IMR-90 (cell line): ENCODE data around the gene DAG1. TPM values are rescaled to one million over a fixed set of nuclear protein-coding genes. Genes with fewer than 3 reads are reported as not detected.
A peak's percentile ranks its signal among the peaks of the same experiment; 100 is the strongest.

ENCODE experiments used
- ATAC-seq: fragments of 200-7000 bp; cut with Tn5 transposase; 2 replicates; pipeline ENCODE4 v1.9.1; 2020; ENCODE audit warnings: low read depth, mild to moderate bottlenecking, moderate library complexity
- BruUV-seq: library from RNA; stranded (reverse); fragments of 400-500 nt; replicated peaks from 2 replicates; lab custom pipeline; 2021; lab: Mats Ljungman, UMichigan
- CTCF ChIA-PET: fragments of 300-600 bp; formaldehyde crosslinking; extraction: SDS; loops from one replicate; lab custom pipeline; 2021; ENCODE audit warnings: antibody characterized with exemption; lab: Yijun Ruan, JAX
- POLR2A ChIA-PET: fragments of 300-600 bp; sonication (Branson Sonifier 250); formaldehyde crosslinking; loops from one replicate; lab custom pipeline; 2022; ENCODE audit warnings: antibody characterized with exemption; ENCODE audit not compliant: unreplicated experiment; lab: Charles Lee
- DNase-seq: peaks from one replicate; pipeline ENCODE4 v3.0.0; 2013
- H2AFZ ChIP-seq: replicated peaks from 2 replicates; pipeline ENCODE3; 2013; ENCODE audit warnings: low read length, mild to moderate bottlenecking; ENCODE audit not compliant: poor library complexity
- H2AK5ac ChIP-seq: 2 replicates; pipeline ENCODE4 v1.6.1; 2013; ENCODE audit warnings: low read depth, low read length, inconsistent platforms
- H2AK9ac ChIP-seq: replicated peaks from 2 replicates; pipeline ENCODE3; 2013; ENCODE audit warnings: mild to moderate bottlenecking, low read depth, low read length, moderate library complexity; ENCODE audit not compliant: poor library complexity
- H2BK120ac ChIP-seq: 2 replicates; pipeline ENCODE4 v1.6.1; 2013; ENCODE audit warnings: low read depth, low read length, inconsistent platforms
- H2BK15ac ChIP-seq: 3 replicates; pipeline ENCODE4 v1.6.1; 2013; ENCODE audit warnings: low read depth, low read length, inconsistent platforms
- H2BK20ac ChIP-seq: 2 replicates; pipeline ENCODE4 v1.6.1; 2013; ENCODE audit warnings: low read depth, mild to moderate bottlenecking, inconsistent platforms, low read length, moderate library complexity
- H2BK5ac ChIP-seq: 2 replicates; pipeline ENCODE4 v1.6.1; 2013; ENCODE audit warnings: mild to moderate bottlenecking, low read depth, low read length, inconsistent platforms; ENCODE audit not compliant: poor library complexity, severe bottlenecking
- H3K14ac ChIP-seq: replicated peaks from 2 replicates; pipeline ENCODE4 v1.6.1; 2013; ENCODE audit warnings: low read depth, low read length, inconsistent platforms
- H3K18ac ChIP-seq: 2 replicates; pipeline ENCODE4 v1.6.1; 2013; ENCODE audit warnings: low read depth, low read length, control low read depth
- H3K23ac ChIP-seq: 2 replicates; pipeline ENCODE4 v1.6.1; 2013; ENCODE audit warnings: low read depth, low read length, inconsistent platforms
- H3K27ac ChIP-seq: 2 replicates; pipeline ENCODE4 v1.5.1; 2013; ENCODE audit warnings: mild to moderate bottlenecking, control low read depth, low read length; ENCODE audit not compliant: insufficient read depth
- H3K27me3 ChIP-seq: 2 replicates; pipeline ENCODE4 v1.6.1; 2013; ENCODE audit warnings: low read length; ENCODE audit not compliant: control insufficient read depth, insufficient read depth
- H3K36me3 ChIP-seq: 2 replicates; pipeline ENCODE4 v1.6.1; 2013; ENCODE audit warnings: low read length, mixed read lengths; ENCODE audit not compliant: control insufficient read depth, insufficient read depth
- H3K4ac ChIP-seq: 2 replicates; pipeline ENCODE4 v1.6.1; 2013; ENCODE audit warnings: low read depth, low read length, inconsistent platforms
- H3K4me1 ChIP-seq: 2 replicates; pipeline ENCODE4 v1.6.1; 2013; ENCODE audit warnings: low read length, mixed read lengths; ENCODE audit not compliant: control insufficient read depth, insufficient read depth
- H3K4me2 ChIP-seq: 2 replicates; pipeline ENCODE4 v1.6.1; 2013; ENCODE audit warnings: low read depth, mild to moderate bottlenecking, control low read depth, low read length, moderate library complexity
- H3K4me3 ChIP-seq: 2 replicates; pipeline ENCODE4 v1.5.1; 2013; ENCODE audit warnings: low read depth, mild to moderate bottlenecking, control low read depth, low read length, moderate library complexity; ENCODE audit not compliant: insufficient read depth
- H3K56ac ChIP-seq: 2 replicates; pipeline ENCODE4 v1.6.1; 2013; ENCODE audit warnings: low read length, inconsistent platforms; ENCODE audit not compliant: insufficient read depth; ENCODE audit errors: extremely low read depth
- H3K79me1 ChIP-seq, 2 experiments: 2 replicates each; pipeline ENCODE4 v1.6.1; 2013; ENCODE audit warnings: low read length in 2 of 2, inconsistent platforms in 1 of 2, low read depth in 1 of 2
- H3K9ac ChIP-seq: 2 replicates; pipeline ENCODE4 v1.6.1; 2013; ENCODE audit warnings: low read depth, low read length, control low read depth
- H3K9me1 ChIP-seq: 2 replicates; pipeline ENCODE4 v1.6.1; 2013; ENCODE audit warnings: low read length, inconsistent platforms; ENCODE audit not compliant: insufficient read depth
- H3K9me3 ChIP-seq: 2 replicates; pipeline ENCODE4 v1.6.1; 2013; ENCODE audit warnings: low read length; ENCODE audit not compliant: control insufficient read depth, insufficient read depth
- H4K20me1 ChIP-seq: 2 replicates; pipeline ENCODE4 v1.6.1; 2013; ENCODE audit warnings: low read length, inconsistent platforms; ENCODE audit not compliant: insufficient read depth
- H4K5ac ChIP-seq: 2 replicates; pipeline ENCODE4 v1.6.1; 2013; ENCODE audit warnings: mild to moderate bottlenecking, low read depth, low read length, control low read depth
- H4K8ac ChIP-seq, 2 experiments: 2 replicates each; pipeline ENCODE4 v1.6.1; 2013; ENCODE audit warnings: low read depth in 2 of 2, low read length in 2 of 2, control low read depth in 1 of 2, inconsistent platforms in 1 of 2
- H4K91ac ChIP-seq: 2 replicates; pipeline ENCODE4 v1.6.1; 2013; ENCODE audit warnings: low read depth, low read length, inconsistent platforms; ENCODE audit not compliant: insufficient read depth
- CEBPB ChIP-seq: IDR thresholded peaks from 2 replicates; pipeline ENCODE4 v1.6.1; 2012; ENCODE audit warnings: low read depth, low read length, improper control_type of control experiment
- RAD21 ChIP-seq: IDR thresholded peaks from 2 replicates; pipeline ENCODE4 v1.6.1; 2012; ENCODE audit warnings: low read length, improper control_type of control experiment
- RFX5 ChIP-seq: IDR thresholded peaks from 2 replicates; pipeline ENCODE4 v1.8.0; 2012; ENCODE audit warnings: low read depth, mild to moderate bottlenecking, low read length, moderate library complexity
- SMC3 ChIP-seq: fragments of 150-350 bp; IDR thresholded peaks from 2 replicates; pipeline ENCODE4 v1.6.1; 2016; ENCODE audit warnings: low read depth, mild to moderate bottlenecking, antibody characterized with exemption, low read length, moderate library complexity
- WGBS, 2 experiments: methylation state at CpG; one replicate each; pipeline versions ENCODE4 v1.1.5 to v1.1.7; 2013; ENCODE audit warnings: missing lambda C conversion rate in 2 of 2; ENCODE audit not compliant: insufficient read length in 1 of 2; ENCODE audit errors: extremely low coverage in 2 of 2; 5-methylcytosine and 5-hydroxymethylcytosine counted together
- dilution Hi-C: fragments of 300-500 bp; cut with HindIII; formaldehyde crosslinking; loops from one replicate; pipeline ENCODE4 v1.14.3; 2018; ENCODE audit warnings: low sequenced_read_pairs; ENCODE audit not compliant: unreplicated experiment
- in situ Hi-C: fragments of 300-500 bp; cut with MboI; formaldehyde crosslinking; loops from 3 replicates; pipeline ENCODE4 v1.14.3; 2019; ENCODE audit warnings: low sequenced_read_pairs, inconsistent platforms, mixed read lengths
- intact Hi-C: fragments of 100-400 bp; cut with micrococcal nuclease; formaldehyde crosslinking; loops from 2 replicates; pipeline ENCODE4 v1.10.0; 2022
- polyA plus RNA-seq, 3 experiments: library from polyadenylated mRNA; depleted of rRNA; stranded (reverse); fragments of >200 nt; gene quantifications; 2 replicates each; pipeline ENCODE4 v1.2.3, GENCODE V29; 2012; ENCODE audit warnings: low replicate concordance in 1 of 3
- total RNA-seq: library from RNA; depleted of rRNA; stranded (reverse); fragments of >200 nt; gene quantifications from 2 replicates; pipeline ENCODE4 v1.2.3, GENCODE V29; 2012
- TF ChIP-seq, protein P1 (sequence below): conservative IDR thresholded peaks from 2 replicates; pipeline ENCODE4 v1.5.1; 2012; ENCODE audit warnings: mild to moderate bottlenecking, low read depth, low read length, improper control_type of control experiment
- TF ChIP-seq, protein P2 (sequence below): fragments of 150-350 bp; IDR thresholded peaks from 2 replicates; pipeline ENCODE4 v1.6.1; 2017; ENCODE audit warnings: mild to moderate bottlenecking, antibody characterized with exemption, low read length, low read depth

Gene DAG1
- total and polyA plus RNA-seq, 2 of the 4 experiments (the other 2 are of a cell fraction): 31.0 to 40.2 TPM

DNA sequence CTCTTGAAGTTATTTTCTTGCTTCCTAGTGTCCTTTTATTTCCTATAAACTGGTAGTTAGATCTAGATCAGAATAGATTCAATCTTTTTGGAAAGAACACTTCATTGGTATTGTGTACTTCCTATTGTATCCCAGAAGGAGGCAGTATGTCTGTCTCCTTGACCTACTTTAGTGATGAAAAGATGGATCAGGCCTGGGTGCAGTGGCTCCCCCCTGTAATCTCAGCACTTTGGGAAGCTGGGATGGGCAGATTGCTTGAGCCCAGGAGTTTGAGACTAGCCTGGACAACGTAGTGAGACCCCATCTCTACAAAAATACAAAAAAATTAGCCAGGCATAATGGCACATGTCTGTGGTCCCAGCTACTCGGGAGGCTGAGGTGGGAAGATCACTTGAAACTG, 96.2 kb downstream of the DAG1 start:
- Histone ChIP-seq H3K14ac (no peak overlapping the region), H3K9ac (no peak overlapping the region), H3K27ac (no peak overlapping the region), H4K8ac (no peak overlapping the region), H2AFZ (no peak overlapping the region), H4K5ac (no peak overlapping the region), H3K23ac (no peak overlapping the region), H3K18ac (no peak overlapping the region), H3K9me1 (0 out of 2 replicates have a peak, but pooled peaks cover 2% of the 10 kb centered on the region), H2BK15ac (no peak overlapping the region), H3K27me3 (peaks cover 45% of the 10 kb centered on the region), H3K36me3 (no peaks in the 10 kb centered on the region), H3K56ac (no peak overlapping the region), H2BK5ac (no peak overlapping the region), H4K20me1 (no peaks in the 10 kb centered on the region), H3K4me2 (no peak overlapping the region), H3K9me3 (no peaks in the 10 kb centered on the region), H2AK9ac (no peak overlapping the region), H4K91ac (no peak overlapping the region), H3K79me1 (no peaks in the 10 kb centered on the region), H3K4ac (no peak overlapping the region), H3K4me3 (no peak overlapping the region), H2BK20ac (no peak overlapping the region), H2AK5ac (no peak overlapping the region), H3K4me1 (no peaks in the 10 kb centered on the region), H2BK120ac (no peak overlapping the region)
- DNase-seq: no peak
- CTCF ChIA-PET: no interaction called here
- ATAC-seq: no peak
- intact Hi-C loops: loop anchor here (1.0 to 5.0 kb wide), 2 partner anchors 51 to 105 kb away; no protein-coding TSS in a partner anchor
- POLR2A ChIA-PET: interaction anchor here (0.7 kb wide), 1 partner anchor 40 kb away, joined by 9 read pairs; no protein-coding TSS in a partner anchor
- no peak for TF ChIP-seq CEBPB
- TF ChIP-seq RAD21: 0 out of 2 replicates have a peak, but pooled peaks have one; percentile 20
- TF ChIP-seq, protein P1, sequence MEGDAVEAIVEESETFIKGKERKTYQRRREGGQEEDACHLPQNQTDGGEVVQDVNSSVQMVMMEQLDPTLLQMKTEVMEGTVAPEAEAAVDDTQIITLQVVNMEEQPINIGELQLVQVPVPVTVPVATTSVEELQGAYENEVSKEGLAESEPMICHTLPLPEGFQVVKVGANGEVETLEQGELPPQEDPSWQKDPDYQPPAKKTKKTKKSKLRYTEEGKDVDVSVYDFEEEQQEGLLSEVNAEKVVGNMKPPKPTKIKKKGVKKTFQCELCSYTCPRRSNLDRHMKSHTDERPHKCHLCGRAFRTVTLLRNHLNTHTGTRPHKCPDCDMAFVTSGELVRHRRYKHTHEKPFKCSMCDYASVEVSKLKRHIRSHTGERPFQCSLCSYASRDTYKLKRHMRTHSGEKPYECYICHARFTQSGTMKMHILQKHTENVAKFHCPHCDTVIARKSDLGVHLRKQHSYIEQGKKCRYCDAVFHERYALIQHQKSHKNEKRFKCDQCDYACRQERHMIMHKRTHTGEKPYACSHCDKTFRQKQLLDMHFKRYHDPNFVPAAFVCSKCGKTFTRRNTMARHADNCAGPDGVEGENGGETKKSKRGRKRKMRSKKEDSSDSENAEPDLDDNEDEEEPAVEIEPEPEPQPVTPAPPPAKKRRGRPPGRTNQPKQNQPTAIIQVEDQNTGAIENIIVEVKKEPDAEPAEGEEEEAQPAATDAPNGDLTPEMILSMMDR: peak; percentile 27; the same call in 1 of the 2 replicates
- TF ChIP-seq RFX5: no peak
- peak; percentile 22; the same call in 1 of the 2 replicates for TF ChIP-seq SMC3
- TF ChIP-seq, protein P2, sequence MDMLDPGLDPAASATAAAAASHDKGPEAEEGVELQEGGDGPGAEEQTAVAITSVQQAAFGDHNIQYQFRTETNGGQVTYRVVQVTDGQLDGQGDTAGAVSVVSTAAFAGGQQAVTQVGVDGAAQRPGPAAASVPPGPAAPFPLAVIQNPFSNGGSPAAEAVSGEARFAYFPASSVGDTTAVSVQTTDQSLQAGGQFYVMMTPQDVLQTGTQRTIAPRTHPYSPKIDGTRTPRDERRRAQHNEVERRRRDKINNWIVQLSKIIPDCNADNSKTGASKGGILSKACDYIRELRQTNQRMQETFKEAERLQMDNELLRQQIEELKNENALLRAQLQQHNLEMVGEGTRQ: no peak
- WGBS, 2 experiments: 60% methylated on average over 1 of the region's 2 CpGs; no CpG with 5 or more reads in 1 of the 2 experiments
- in situ Hi-C loops: no loop called here
- BruUV-seq: no TSS peak
- dilution Hi-C loops: no loop called here
